K562 (cell line): ENCODE results near the gene EPO. TPM values are rescaled to one million over a fixed set of nuclear protein-coding genes. Genes with fewer than 3 reads are reported as not detected.
A peak's percentile ranks its signal among the peaks of the same experiment; 100 is the strongest.

Source experiments
- BCL6 ChIP-seq: fragments of 250-450 bp; sonication (Bioruptor Pico); IDR thresholded peaks from 2 replicates; pipeline ENCODE4 v1.4.0; 2020
- BRD4 ChIP-seq: fragments of 200-600 bp; sonication (generic); IDR thresholded peaks from 2 replicates; pipeline ENCODE4 v1.6.1; 2017; ENCODE audit warnings: inconsistent platforms
- HDAC2 ChIP-seq: fragments of 450-650 bp; IDR thresholded peaks from 2 replicates; pipeline ENCODE4 v1.6.1; 2016; ENCODE audit warnings: mild to moderate bottlenecking
- HDAC3 ChIP-seq: fragments of 450-650 bp; IDR thresholded peaks from 2 replicates; pipeline ENCODE4 v1.6.1; 2018; ENCODE audit warnings: borderline replicate concordance, mild to moderate bottlenecking, moderate library complexity; ENCODE audit not compliant: partially characterized antibody
- JUN ChIP-seq, 2 experiments: sonication (generic) in 1 of 2; formaldehyde crosslinking in 1 of 2; IDR thresholded peaks; 2 replicates each; pipeline versions ENCODE4 v1.6.1 to v1.8.0; 2012 to 2022; ENCODE audit warnings: borderline replicate concordance in 2 of 2, mild to moderate bottlenecking in 2 of 2, improper control_type of control experiment in 1 of 2, low read depth in 1 of 2, low read length in 1 of 2, missing genetic modification reagents in 1 of 2
- JUND ChIP-seq, 2 experiments: IDR thresholded peaks; 2 replicates in 1 of 2; 3 replicates in 1 of 2; pipeline ENCODE4 v1.6.1; 2011; ENCODE audit warnings: borderline replicate concordance in 2 of 2, low read depth in 2 of 2, low read length in 2 of 2, improper control_type of control experiment in 1 of 2, missing biosample characterization in 1 of 2, missing genetic modification characterization in 1 of 2, missing genetic modification reagents in 1 of 2
- LCOR ChIP-seq: sonication (generic); formaldehyde crosslinking; IDR thresholded peaks from 2 replicates; pipeline ENCODE4 v1.8.0; 2022; ENCODE audit warnings: mild to moderate bottlenecking, missing genetic modification reagents
- LEF1 ChIP-seq: fragments of 450-650 bp; IDR thresholded peaks from 2 replicates; pipeline ENCODE4 v1.6.1; 2016; ENCODE audit warnings: mild to moderate bottlenecking
- MECOM ChIP-seq: fragments of 250-450 bp; sonication (Bioruptor Pico); IDR thresholded peaks from 2 replicates; pipeline ENCODE4 v1.8.0; 2022; ENCODE audit warnings: inconsistent platforms
- NCOA6 ChIP-seq: fragments of 450-650 bp; IDR thresholded peaks from 2 replicates; pipeline ENCODE4 v1.6.1; 2017; ENCODE audit warnings: mild to moderate bottlenecking
- NFYB ChIP-seq: IDR thresholded peaks from 2 replicates; pipeline ENCODE4 v1.6.1; 2011; ENCODE audit warnings: mild to moderate bottlenecking, moderate library complexity; ENCODE audit not compliant: insufficient read length; ENCODE audit errors: extremely low read depth
- PHTF2 ChIP-seq: fragments of 250-450 bp; sonication (Bioruptor Pico); IDR thresholded peaks from 2 replicates; pipeline ENCODE4 v1.5.0; 2021; ENCODE audit warnings: mild to moderate bottlenecking
- PURB ChIP-seq: sonication (generic); formaldehyde crosslinking; IDR thresholded peaks from 2 replicates; pipeline ENCODE4 v1.9.0; 2021; ENCODE audit warnings: low read depth, mild to moderate bottlenecking, missing genetic modification reagents
- RBM14 ChIP-seq: fragments of 200-400 bp; formaldehyde crosslinking; IDR thresholded peaks from 2 replicates; pipeline ENCODE4 v1.6.1; 2018; ENCODE audit warnings: low read depth, mild to moderate bottlenecking, low read length, moderate library complexity, borderline replicate concordance; ENCODE audit not compliant: insufficient read depth
- SOX6 ChIP-seq: fragments of 450-650 bp; IDR thresholded peaks from 2 replicates; pipeline ENCODE4 v1.6.1; 2014; ENCODE audit warnings: mild to moderate bottlenecking
- TCF7L2 ChIP-seq: fragments of 150-350 bp; IDR thresholded peaks from 2 replicates; pipeline ENCODE4 v1.6.1; 2016; ENCODE audit warnings: low read depth, mild to moderate bottlenecking, low read length, moderate library complexity
- ZC3H11A ChIP-seq: IDR thresholded peaks from 2 replicates; pipeline ENCODE4 v1.6.1; 2012; ENCODE audit warnings: low read depth, low read length, improper control_type of control experiment
- ZNF165 ChIP-seq: fragments of 250-450 bp; sonication (Bioruptor Pico); IDR thresholded peaks from 2 replicates; pipeline ENCODE4 v1.4.0; 2020; ENCODE audit warnings: borderline replicate concordance
- polyA plus RNA-seq, 8 experiments: library from polyadenylated mRNA; depleted of rRNA in 4 of 8; stranded (reverse) in 5 of 8; unstranded in 3 of 8; fragments of >200 nt; fragmentation: Nextera tagmentation in 2 of 8; fragmentation: Illumina TruSeq in 1 of 8; extraction: Ambion mirVana in 2 of 8; extraction: Trizol in 1 of 8; gene quantifications; 2 replicates each; pipeline versions ENCODE4 v1.2.1 to v1.2.3, GENCODE V29; 2011 to 2014; ENCODE audit warnings: inconsistent platforms in 1 of 8, missing spikeins in 1 of 8
- total RNA-seq, 7 experiments: library from RNA; depleted of rRNA in 6 of 7; stranded (reverse); fragments of >200 nt in 6 of 7; fragmentation: Illumina TruSeq in 2 of 7; extraction: Trizol in 2 of 7; gene quantifications; 2 replicates each; pipeline versions ENCODE4 v1.2.1 to v1.2.3, GENCODE V29; 2011 to 2021; ENCODE audit warnings: low replicate concordance in 1 of 7
- TF ChIP-seq, protein P1 (sequence below): IDR thresholded peaks from 2 replicates; pipeline ENCODE4 v1.6.1; 2014; ENCODE audit warnings: antibody characterized with exemption
- TF ChIP-seq, protein P2 (sequence below): fragments of 250-450 bp; sonication (Bioruptor Pico); IDR thresholded peaks from 2 replicates; pipeline ENCODE4 v1.5.0; 2022; ENCODE audit warnings: mild to moderate bottlenecking

EPO gene
- total and polyA plus RNA-seq, 9 of the 15 experiments (the other 6 are each of a cell fraction or from before 2014, with no cell fraction given), result 0.06 to 0.41 (median 0.07) TPM; not detected in 6

DNA sequence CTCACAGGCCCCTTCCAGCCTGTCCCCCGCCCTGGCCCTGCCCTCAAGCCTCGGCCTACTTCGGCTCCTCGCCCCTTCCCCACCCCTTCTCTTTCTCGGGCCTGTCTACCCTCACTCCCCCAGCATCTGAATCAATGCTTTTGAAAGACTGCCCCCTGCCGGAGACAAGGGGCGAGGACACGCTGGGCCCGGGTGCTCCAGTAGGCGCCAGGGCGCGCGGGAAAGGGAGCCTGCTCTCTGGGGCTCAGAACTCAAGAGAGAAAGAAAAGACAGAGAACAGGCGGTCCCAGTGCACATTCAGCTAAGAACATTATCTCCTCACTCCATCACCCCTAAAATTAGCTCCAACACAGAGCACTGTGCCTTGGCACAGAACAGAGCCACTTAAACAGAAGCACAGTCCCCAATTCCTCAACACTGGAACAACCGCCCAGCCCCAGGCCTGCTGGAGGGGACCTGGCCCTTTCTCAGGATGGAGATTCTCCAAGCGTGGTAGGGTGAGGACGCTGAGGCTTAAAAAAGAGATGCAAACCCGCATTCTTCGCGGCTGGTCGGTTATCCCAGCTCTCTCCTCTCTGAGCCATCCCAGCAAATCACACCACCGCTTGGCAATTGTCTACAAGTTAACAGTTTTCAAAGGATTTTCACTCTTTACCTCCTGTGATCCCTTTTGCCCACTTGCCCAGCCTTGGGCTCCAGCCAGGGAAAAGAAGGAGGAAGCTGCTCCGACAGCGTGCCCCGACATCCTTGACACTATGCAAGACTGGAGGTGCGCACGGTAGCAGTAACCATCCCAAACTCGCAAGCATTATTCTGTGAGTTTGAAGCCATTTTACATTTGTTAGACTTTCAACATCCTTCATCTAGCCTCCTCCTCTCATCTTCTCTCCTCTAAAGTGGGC lies 28.3 kb upstream of the EPO start (continued):
- TF ChIP-seq BRD4 (no peak), BCL6 (CRISPR knock-in tag) (no peak), LCOR (CRISPR knock-in tag) (0 out of 2 replicates have a peak, but pooled peaks have one; percentile 77), TCF7L2 (no peak), NCOA6 (no peak), HDAC2 (no peak), PHTF2 (CRISPR knock-in tag) (no peak), HDAC3 (no peak), RBM14 (no peak), ZC3H11A (no peak), SOX6 (no peak), LEF1 (no peak), JUN (IDR thresholded peaks at IDR 0.05; ENCODE audit: borderline replicate concordance, low read depth, low read length) (no peak), JUN (CRISPR knock-in tag; IDR thresholded peaks at IDR 0.05; ENCODE audit: borderline replicate concordance) (0 out of 2 replicates have a peak, but pooled peaks have one; percentile 44), NFYB (no peak), MECOM (CRISPR knock-in tag) (0 out of 2 replicates have a peak, but pooled peaks have one; percentile 31), JUND (IDR thresholded peaks at IDR 0.05; ENCODE audit: borderline replicate concordance, low read depth, low read length) (peak; percentile 53; the same call in 1 of the 2 replicates), JUND (tag; IDR thresholded peaks at IDR 0.05; ENCODE audit: borderline replicate concordance, low read depth, low read length) (no peak; the same call in 2 of the 3 replicates), PURB (CRISPR knock-in tag) (no peak), ZNF165 (no peak)
- TF ChIP-seq, protein P1, sequence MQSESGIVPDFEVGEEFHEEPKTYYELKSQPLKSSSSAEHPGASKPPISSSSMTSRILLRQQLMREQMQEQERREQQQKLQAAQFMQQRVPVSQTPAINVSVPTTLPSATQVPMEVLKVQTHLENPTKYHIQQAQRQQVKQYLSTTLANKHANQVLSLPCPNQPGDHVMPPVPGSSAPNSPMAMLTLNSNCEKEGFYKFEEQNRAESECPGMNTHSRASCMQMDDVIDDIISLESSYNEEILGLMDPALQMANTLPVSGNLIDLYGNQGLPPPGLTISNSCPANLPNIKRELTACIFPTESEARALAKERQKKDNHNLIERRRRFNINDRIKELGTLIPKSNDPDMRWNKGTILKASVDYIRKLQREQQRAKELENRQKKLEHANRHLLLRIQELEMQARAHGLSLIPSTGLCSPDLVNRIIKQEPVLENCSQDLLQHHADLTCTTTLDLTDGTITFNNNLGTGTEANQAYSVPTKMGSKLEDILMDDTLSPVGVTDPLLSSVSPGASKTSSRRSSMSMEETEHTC, result no peak
- TF ChIP-seq, protein P2, sequence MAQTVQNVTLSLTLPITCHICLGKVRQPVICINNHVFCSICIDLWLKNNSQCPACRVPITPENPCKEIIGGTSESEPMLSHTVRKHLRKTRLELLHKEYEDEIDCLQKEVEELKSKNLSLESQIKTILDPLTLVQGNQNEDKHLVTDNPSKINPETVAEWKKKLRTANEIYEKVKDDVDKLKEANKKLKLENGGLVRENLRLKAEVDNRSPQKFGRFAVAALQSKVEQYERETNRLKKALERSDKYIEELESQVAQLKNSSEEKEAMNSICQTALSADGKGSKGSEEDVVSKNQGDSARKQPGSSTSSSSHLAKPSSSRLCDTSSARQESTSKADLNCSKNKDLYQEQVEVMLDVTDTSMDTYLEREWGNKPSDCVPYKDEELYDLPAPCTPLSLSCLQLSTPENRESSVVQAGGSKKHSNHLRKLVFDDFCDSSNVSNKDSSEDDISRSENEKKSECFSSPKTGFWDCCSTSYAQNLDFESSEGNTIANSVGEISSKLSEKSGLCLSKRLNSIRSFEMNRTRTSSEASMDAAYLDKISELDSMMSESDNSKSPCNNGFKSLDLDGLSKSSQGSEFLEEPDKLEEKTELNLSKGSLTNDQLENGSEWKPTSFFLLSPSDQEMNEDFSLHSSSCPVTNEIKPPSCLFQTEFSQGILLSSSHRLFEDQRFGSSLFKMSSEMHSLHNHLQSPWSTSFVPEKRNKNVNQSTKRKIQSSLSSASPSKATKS (CRISPR knock-in tag), result no peak
